Cardiac septum (tissue), 1 donor: ENCODE results near the gene PIGB. TPM values are rescaled to one million over a fixed set of nuclear protein-coding genes. Genes with fewer than 3 reads are reported as not detected.
"Not testable (repeated sequence)": the region's sequence is repeated elsewhere in the genome, so short reads cannot be mapped to it uniquely, and the experiment has no call there.

Experiments
- DNase-seq: peaks from one replicate; pipeline ENCODE4 v3.0.0-alpha.2; 2020; ENCODE audit warnings: low spot score
- intact Hi-C: fragments of 100-400 bp; cut with DNase I; formaldehyde crosslinking; loops from one replicate; pipeline ENCODE4 v1.14.0; 2022
- total RNA-seq: library from RNA; stranded (reverse); fragmentation: NEBNext Ultra II Directional; extraction: Animal tissue kit (Norgen Biotek cat#: 25700); gene quantifications from one replicate; pipeline ENCODE4 v1.2.1, GENCODE V29; 2021
- donor health status: DM: no; HTN: no; CAD: no.

PIGB gene
- total RNA-seq, 1 donor from 2014 or later: 4.7 TPM

GRCh38 chr15:55290528-55291057, 28.4 kb upstream of the PIGB start:
- intact Hi-C loops: loop anchor here (1.0 kb wide), 1 partner anchor 74 kb away; no protein-coding TSS in a partner anchor
- DNase-seq: peak; percentile 94

DNA sequence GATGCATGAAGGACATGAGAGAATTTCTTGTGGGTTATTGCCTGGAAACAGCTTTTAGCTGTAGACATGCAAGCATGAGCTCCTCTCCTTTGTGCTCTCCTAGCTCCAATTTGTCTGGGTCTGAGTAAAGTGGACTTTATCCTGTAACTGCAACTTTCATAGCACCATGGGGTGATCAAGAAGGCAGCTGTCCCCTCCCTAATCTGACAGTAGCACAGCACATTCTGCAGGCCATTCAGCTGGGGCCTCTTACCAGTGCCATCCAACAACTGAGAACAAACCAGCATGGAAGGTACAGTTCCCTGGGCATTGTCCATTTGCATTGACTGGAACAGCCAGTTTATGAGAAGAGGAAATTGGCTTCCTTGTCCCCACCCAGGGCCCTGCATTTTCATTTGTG, 21.7 kb upstream of the PIGB start:
- intact Hi-C loops: no loop called here

DNA sequence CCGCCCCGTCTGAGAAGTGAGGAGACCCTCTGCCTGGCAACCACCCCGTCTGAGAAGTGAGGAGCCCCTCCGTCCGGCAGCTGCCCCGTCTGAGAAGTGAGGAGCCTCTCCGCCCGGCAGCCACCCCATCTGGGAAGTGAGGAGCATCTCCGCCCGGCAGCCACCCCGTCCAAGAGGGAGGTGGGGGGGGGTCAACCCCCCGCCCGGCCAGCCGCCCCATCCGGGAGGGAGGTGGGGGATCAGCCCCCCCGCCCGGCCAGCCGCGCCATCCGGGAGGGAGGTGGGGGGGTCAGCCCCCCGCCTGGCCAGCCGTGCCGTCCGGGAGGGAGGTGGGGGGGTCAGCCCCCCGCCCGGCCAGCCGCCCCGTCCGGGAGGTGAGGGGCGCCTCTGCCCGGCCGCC, 16.2 kb upstream of the PIGB start:
- intact Hi-C loops, DNase-seq: not testable (repeated sequence)

More for the DNA sequence above, 21.7 kb upstream of the PIGB start:
- no peak for DNase-seq

- intact Hi-C loops: no loop called here
- DNase-seq: no peak
Observed at GRCh38 chr15:55319537-55320237, 665 bp downstream of the PIGB start.

- DNase-seq: no peak
- intact Hi-C loops: no loop called here
Observed at GRCh38 chr15:55320238-55320550, 1.2 kb downstream of the PIGB start.

GRCh38 chr15:55320963-55321362, 1.9 kb downstream of the PIGB start:
- DNase-seq: no peak
- intact Hi-C loops: no loop called here

- intact Hi-C loops: no loop called here
- DNase-seq: no peak
Observed at GRCh38 chr15:55322467-55322866, 3.4 kb downstream of the PIGB start.

DNA sequence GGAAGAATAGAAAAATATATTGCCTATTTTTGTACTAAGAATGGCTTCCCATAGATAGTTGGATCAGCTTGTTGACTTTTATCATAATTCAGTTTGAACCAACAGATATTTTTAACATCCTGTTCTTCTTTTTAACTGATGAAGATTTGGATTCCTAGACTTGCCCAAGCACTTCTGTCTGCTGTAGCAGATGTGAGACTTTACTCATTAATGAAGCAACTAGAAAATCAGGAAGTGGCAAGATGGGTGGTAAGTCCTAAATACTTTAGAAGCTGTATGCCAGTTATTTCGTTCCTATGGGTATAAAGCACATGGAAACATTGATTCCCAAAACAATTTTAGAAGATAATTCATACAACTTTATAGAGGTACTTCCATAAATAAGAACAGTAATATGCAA, 8.4 kb downstream of the PIGB start:
- intact Hi-C loops: no loop called here
- DNase-seq: no peak

GRCh38 chr15:55334371-55334770, 15.3 kb downstream of the PIGB start:
- DNase-seq: no peak

GRCh38 chr15:55334997-55335396, 16.0 kb downstream of the PIGB start:
- no peak for DNase-seq
- intact Hi-C loops: no loop called here

More at GRCh38 chr15:55334371-55334770, 15.3 kb downstream of the PIGB start:
- intact Hi-C loops: no loop called here

- no peak for DNase-seq
- intact Hi-C loops: no loop called here
Observed at GRCh38 chr15:55337160-55337559, 18.1 kb downstream of the PIGB start.

DNA sequence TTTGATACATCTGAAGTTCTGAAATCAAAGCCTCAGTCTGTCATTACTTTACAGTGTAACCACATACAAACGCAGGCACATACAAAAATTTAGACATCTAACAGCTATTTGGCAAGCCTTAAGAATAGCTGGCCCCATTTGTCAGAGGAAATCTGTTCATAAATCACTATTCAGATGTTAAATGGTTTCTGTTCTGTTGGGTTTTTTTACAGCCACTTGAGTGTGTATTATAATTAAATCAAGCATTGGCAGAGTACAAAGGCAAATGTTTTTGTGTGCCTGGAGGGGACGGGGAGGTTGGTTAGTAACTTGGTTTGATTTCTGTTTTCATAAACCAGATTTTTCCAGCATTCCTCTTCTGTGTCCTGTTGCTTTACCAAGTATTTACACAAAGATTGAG, 24.1 kb downstream of the PIGB start:
- intact Hi-C loops: no loop called here
- no peak for DNase-seq

GRCh38 chr15:55344206-55344605, 25.2 kb downstream of the PIGB start:
- no peak for DNase-seq
- intact Hi-C loops: no loop called here

GRCh38 chr15:55348281-55348778, 29.3 kb downstream of the PIGB start:
- intact Hi-C loops: no loop called here
- DNase-seq: no peak

DNA sequence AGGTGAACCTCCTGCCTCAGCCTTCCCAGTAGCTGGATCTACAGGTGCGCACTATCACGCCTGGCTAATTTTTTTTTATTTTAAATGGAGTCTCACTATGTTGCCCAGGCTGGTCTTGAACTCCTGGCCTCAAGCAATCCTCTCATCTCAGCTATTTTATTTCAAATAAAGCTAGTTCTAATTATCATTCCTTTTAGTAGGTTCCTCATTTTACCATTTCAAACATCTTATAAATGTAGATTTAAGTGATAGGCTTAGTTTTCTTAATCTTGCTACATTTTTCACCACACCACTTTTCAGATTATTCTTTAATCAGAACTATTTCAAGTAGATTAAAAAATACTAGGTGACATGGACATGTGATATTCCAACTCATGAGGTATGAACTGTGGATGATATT, 30.3 kb downstream of the PIGB start:
- intact Hi-C loops: no loop called here
- no peak for DNase-seq

GRCh38 chr15:55353025-55353424, 34.0 kb downstream of the PIGB start:
- intact Hi-C loops: no loop called here
- DNase-seq: no peak

DNA sequence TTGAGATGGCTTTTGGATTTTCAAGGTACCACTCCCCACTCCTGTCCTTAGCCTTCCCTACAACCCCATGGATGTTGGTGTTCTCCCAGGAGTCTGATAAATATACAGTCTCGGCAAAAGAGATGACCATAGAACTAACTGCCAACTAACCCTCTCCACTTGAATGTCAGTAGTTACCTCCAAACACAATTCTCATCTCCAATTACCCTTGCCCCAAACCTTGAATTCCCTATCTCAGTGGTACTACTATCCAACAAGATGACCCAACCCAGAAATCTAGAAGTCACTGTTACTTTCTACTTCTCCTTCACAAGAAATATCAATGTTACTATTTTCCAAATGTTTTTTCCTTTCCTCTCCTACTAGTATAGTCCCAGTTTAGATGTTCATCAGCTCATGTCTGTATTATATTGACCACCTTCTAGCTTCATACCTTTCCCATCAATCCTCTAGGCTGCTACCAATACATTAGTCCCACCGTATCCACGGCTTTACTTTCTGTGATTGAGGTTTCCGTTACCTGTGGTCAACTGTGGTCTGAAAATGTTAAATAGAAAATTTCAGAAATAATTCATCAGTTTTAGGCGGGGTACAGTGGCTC, 38.1 kb downstream of the PIGB start:
- intact Hi-C loops: no loop called here
- DNase-seq: no peak

DNA sequence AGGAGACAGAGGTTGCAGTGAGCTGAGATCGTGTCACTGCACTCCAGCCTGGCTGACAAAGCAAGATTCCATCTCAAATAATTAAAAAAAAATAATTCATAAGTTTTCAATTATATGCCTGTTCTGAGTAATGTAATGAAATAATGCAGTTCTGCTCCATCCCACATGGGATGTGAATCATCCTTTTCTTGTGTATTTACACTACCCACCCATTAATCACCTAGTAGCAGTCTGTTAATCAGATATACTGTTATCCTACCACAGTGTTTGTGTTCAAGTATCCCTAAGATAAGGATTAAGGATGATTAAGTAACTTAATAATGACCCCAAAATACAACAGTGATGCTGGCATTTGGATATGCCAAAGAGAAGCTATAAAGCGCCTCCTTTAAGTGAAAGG, 38.8 kb downstream of the PIGB start:
- intact Hi-C loops: no loop called here
- DNase-seq: no peak

GRCh38 chr15:55358471-55358870, 39.4 kb downstream of the PIGB start:
- intact Hi-C loops: no loop called here
- DNase-seq: no peak

DNA sequence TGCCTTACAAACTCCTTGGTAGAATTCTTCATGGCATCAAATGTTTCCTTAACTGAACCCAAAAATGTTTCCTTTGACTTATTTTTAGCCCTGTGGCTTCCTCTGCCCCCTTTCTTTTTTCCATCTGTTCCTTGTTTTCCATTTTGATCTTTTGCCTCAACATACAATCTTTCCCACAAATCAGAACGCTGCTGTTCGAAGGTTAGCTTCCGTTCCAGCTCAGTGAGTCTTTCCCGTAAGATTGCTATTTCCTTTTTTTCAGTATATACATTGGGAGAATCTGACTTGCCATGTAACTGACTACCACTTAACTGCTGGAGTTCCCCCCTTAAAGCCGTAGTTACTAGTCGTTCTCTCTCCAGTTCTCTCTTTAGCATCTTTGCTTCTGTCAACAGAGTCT, 41.2 kb downstream of the PIGB start:
- intact Hi-C loops: no loop called here
- DNase-seq: no peak

GRCh38 chr15:55361048-55361447, 42.0 kb downstream of the PIGB start:
- no peak for DNase-seq
- intact Hi-C loops: no loop called here
